ENCODE results near the gene MACROH2A2. TPM values are rescaled to one million over a fixed set of nuclear protein-coding genes. Genes with fewer than 3 reads are reported as not detected.
"Not testable (repeated sequence)": the region's sequence is repeated elsewhere in the genome, so short reads cannot be mapped to it uniquely, and the experiment has no call there.

The MACROH2A2 gene
- total RNA-seq, 1 donor from 2014 or later = not detected

GRCh38 chr10:70120417-70120816, 67.8 kb downstream of the MACROH2A2 start:
- ChIA-PET POLR2A (no interaction called here), CTCF (interaction anchor here (1.4 kb wide), 1 partner anchor 11 kb away, joined by 4 read pairs; no protein-coding TSS in a partner anchor)
- intact Hi-C loops (cut with micrococcal nuclease) = no loop called here
- Mint-ChIP-seq H3K36me3 (ENCODE audit: low read depth) (peaks cover 20% of the 10 kb centered on the region), H3K9me3 (no peaks in the 10 kb centered on the region), H3K27me3 (no peaks in the 10 kb centered on the region), H3K4me3 (no peak overlapping the region), H3K27ac (no peak overlapping the region), H3K4me1 (peaks cover 4% of the 10 kb centered on the region)
- no peak for TF ChIP-seq CTCF (IDR thresholded peaks at IDR 0.05)
- ATAC-seq (ENCODE audit: low read depth) (no peak), DNase-seq (no peak)

GRCh38 chr10:70121281-70121949, 68.8 kb downstream of the MACROH2A2 start:
- no peaks in the 10 kb centered on the region for H3K9me3 Mint-ChIP-seq
- H3K4me1 Mint-ChIP-seq = peaks cover 3% of the 10 kb centered on the region
- ChIA-PET CTCF (no interaction called here), POLR2A (no interaction called here)
- no peaks in the 10 kb centered on the region for H3K27me3 Mint-ChIP-seq
- TF ChIP-seq CTCF (IDR thresholded peaks at IDR 0.05) = no peak
- H3K36me3 Mint-ChIP-seq (ENCODE audit: low read depth) = peaks cover 18% of the 10 kb centered on the region
- no peak for DNase-seq
- no peak overlapping the region for H3K27ac Mint-ChIP-seq
- intact Hi-C loops (cut with micrococcal nuclease) = no loop called here
- ATAC-seq (ENCODE audit: low read depth) = no peak
- no peak overlapping the region for H3K4me3 Mint-ChIP-seq

- ChIA-PET POLR2A (no interaction called here), CTCF (interaction anchor here (1.7 kb wide), 1 partner anchor 23 kb away, joined by 5 read pairs; the partner anchor contains the start of gene TYSND1)
- Mint-ChIP-seq H3K9me3 (no peaks in the 10 kb centered on the region), H3K4me3 (no peak overlapping the region), H3K36me3 (ENCODE audit: low read depth) (peaks cover 18% of the 10 kb centered on the region), H3K4me1 (peaks cover 5% of the 10 kb centered on the region), H3K27ac (no peak overlapping the region), H3K27me3 (no peaks in the 10 kb centered on the region)
- intact Hi-C loops (cut with micrococcal nuclease) = no loop called here
- ATAC-seq (ENCODE audit: low read depth) (no peak), DNase-seq (no peak)
- no peak for TF ChIP-seq CTCF (IDR thresholded peaks at IDR 0.05)
These were observed 70.1 kb downstream of the MACROH2A2 start for GRCh38 chr10:70122742-70123141.

- H3K27ac Mint-ChIP-seq; H3K27me3 Mint-ChIP-seq; DNase-seq; H3K4me3 Mint-ChIP-seq; H3K9me3 Mint-ChIP-seq; intact Hi-C loops (cut with micrococcal nuclease); H3K4me1 Mint-ChIP-seq; ATAC-seq (ENCODE audit: low read depth); POLR2A ChIA-PET: not testable (repeated sequence)
- CTCF ChIA-PET = interaction anchor here (1.7 kb wide), 1 partner anchor 23 kb away, joined by 5 read pairs; the partner anchor contains the start of gene TYSND1
- peaks cover 17% of the 10 kb centered on the region for H3K36me3 Mint-ChIP-seq (ENCODE audit: low read depth)
These were observed 70.5 kb downstream of the MACROH2A2 start for GRCh38 chr10:70123166-70123565.

- intact Hi-C loops (cut with micrococcal nuclease) = no loop called here
- no peak for TF ChIP-seq CTCF (IDR thresholded peaks at IDR 0.05)
- peaks cover 17% of the 10 kb centered on the region for H3K36me3 Mint-ChIP-seq (ENCODE audit: low read depth)
- no peak overlapping the region for H3K4me3 Mint-ChIP-seq
- no peak overlapping the region for H3K27ac Mint-ChIP-seq
- CTCF ChIA-PET = interaction anchor here (1.7 kb wide), 1 partner anchor 22 kb away, joined by 5 read pairs; the partner anchor contains the start of gene TYSND1
- POLR2A ChIA-PET = no interaction called here
- ATAC-seq (ENCODE audit: low read depth) (no peak), DNase-seq (no peak)
- H3K9me3 Mint-ChIP-seq = no peaks in the 10 kb centered on the region
- no peaks in the 10 kb centered on the region for H3K27me3 Mint-ChIP-seq
- peaks cover 5% of the 10 kb centered on the region for H3K4me1 Mint-ChIP-seq
These were observed 71.2 kb downstream of the MACROH2A2 start for GRCh38 chr10:70123817-70124216.
